Measurements from ENCODE around the gene ELOVL6.
"Not testable (repeated sequence)": the region's sequence is repeated elsewhere in the genome, so short reads cannot be mapped to it uniquely, and the experiment has no call there.

Gene ELOVL6

DNA sequence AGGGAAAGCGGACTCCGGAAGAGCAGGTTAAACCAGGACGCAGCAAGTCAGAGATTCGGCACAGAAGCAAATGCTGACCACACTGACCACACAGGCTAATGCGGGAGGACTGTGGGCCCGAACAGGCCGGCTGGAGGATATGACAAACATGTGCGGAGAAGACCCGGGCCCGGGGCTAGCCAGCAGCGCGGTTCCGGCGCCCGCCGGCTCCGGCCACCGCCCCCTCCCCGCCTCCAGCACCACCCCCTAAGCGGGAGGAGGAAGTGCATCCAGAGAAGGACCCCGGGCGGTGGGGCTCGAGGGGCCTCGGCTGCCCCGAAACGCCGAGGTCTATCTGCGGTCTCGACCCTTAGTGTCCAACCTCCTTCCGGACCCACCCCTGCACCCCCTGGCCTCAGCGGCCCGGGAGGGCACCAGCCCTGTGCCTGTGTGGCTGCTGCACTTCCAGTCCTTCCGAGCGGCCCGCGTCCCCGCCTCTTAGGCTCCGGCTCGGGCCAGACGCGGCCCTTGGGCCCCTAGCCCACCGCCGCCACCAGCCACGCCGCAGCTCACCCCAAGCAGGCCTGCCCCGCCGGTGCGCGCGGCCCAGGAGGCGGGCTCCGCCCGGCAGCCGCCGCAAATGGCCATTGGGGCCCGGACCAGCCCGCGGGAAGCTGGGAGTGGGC, 2.1 kb downstream of the ELOVL6 start:
- no peak for DNase-seq

DNA sequence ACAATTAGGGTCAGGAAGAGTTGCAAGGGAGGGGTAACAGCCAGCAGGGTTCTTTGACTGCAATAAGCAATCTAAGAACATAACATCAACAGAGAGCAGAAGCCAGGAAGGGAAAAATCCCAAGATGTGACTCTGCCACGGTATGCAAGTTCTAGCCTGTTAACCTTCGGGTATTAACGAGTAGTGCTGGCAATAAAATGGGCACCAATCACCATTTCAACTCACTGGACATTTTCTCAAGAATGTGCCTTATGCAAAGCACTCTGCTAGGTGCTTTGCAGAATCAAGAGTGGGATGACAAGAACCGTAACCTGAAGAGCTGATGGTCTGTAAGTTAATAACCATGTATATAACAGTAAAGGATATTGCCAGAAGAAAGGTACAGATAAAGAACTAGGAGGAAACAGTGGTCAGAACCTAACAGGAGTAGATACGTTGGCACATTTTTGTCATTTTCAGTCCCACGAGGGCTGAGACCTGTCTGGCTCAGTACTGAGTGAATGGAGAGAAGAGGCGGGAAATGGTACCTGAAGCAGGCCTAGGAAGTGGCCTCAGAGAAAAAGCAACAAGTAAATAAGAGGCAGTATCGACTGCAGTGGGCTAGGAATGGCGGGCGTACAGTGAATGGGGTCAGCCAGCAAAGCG, 2.7 kb downstream of the ELOVL6 start:
- DNase-seq: no peak

GRCh38 chr4:110193822-110194761, 4.3 kb downstream of the ELOVL6 start:
- peak; percentile 59 for DNase-seq

DNA sequence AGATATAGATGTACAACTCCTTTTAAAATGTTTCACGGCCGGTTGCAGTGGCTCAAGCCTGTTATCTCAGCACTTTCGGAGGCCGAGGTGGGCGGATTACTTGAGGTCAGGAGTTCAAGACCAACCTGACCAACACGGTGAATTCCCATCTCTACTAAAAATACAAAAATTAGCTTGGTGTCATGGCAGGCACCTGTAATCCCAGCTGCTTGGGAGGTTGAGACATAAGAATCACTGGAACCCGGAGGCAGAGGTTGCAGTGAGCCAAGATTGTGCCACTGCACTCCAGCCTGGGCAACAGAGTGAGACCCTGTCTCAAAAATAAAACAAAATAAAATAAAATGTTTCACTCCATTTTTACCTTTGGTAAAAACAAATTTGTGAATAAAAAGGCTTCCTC, 5.1 kb downstream of the ELOVL6 start:
- not testable (repeated sequence) for DNase-seq

- DNase-seq: no peak
These were observed 8.2 kb downstream of the ELOVL6 start for GRCh38 chr4:110190249-110190648.

DNA sequence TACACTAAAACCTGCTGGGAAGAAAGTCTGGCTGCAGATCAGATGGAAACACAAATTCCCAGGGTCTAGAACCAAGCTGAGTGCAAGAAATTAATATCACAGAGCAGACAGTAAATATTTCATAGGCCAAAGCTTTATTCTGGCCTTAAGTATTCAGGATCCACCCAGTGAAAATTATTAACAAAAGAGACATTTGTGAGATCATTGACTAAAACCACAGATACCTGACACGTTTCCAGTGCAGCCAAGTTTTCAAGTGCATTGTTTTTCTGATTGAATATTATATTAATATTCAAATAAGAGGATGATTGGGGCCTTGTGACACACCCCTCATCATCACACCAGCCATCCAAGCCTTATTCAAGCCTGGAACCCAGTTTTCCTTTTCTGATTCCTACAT, 10.3 kb downstream of the ELOVL6 start:
- no peak for DNase-seq

DNA sequence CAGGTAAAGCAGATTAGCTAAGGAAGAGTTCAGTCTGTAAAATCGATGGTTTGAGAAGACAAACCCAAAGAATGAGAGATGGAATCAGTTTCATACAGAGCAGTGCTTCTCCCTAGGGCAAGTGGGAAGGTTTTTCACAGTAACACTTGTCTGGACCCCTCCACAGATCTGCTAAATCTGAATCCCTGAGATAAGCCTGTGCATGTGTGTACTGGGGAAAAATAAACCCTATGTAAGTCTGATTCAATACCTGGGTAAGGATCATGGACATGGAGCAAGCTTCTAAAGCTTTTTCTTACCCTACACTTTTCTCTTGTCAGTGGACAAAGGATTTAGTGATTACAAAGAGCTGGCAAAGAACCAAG, 13.6 kb downstream of the ELOVL6 start:
- DNase-seq: no peak

DNA sequence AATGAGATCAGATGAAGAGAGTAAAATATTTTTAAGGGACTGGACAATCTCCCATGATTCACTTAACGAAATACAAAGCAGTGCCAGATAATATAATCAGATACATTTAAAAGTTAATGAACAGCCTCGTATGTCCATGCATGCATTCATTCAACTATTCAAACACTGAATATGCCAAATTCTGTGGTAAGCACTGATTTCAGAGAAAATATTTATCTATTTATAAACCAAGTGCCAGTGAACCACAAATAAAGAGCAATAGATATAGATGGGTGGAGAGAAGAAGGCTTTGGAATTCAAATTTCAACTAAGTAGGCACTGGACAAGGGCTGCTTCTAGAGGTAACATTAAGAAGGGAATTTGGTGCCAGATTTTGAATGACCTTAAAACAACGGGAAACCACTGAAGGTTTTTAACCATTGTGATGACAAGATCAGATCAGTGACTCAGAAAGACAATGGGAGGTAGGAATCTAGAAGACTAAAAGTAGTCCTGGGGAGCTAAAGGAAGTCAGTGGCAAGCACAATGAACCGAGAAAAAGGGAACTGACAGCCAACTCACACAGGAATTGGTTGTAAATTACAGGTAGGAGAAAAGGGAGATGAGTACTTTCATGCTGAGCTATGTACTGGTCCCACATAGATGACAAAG, 14.2 kb downstream of the ELOVL6 start:
- DNase-seq: no peak

DNA sequence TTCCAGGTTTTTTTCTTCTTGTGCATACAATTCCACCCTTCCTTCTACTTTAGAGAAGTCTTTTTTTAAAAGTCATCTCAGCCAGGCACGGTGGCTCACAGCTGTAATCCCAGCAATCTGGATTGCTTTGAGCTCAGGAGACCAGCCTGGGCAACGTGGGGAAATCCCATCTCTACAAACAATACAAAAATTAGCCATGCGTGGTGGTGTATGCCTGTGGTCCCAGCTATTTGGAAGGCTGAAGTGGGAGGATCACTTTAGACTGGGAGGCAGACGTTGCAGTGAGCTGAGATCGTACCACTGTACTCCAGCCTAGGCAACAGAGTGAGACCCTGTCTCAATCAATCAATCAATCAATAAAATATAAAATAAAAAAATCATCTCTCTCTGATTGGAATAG, 14.8 kb downstream of the ELOVL6 start:
- no peak for DNase-seq

- DNase-seq: no peak
These were observed 15.4 kb downstream of the ELOVL6 start for GRCh38 chr4:110183058-110183457.

DNA sequence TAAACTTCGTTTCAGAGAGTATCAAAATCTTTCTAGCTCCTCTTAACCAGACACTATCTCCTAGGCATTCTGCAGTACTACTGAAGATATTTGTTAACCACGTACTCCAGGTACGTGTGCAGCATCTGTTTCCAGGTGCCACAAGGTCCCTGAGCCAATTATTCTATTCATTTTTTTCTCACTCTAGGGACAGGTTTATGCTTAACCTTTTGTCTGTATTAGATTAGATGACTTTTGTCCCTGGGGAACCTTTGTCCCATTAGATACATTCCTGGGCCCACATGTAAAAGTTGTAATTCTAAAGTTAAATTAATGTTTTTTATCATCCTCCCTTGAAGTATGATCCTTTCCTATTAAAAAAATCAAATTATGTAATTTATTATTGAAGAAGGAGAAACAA, 16.5 kb downstream of the ELOVL6 start:
- no peak for DNase-seq

GRCh38 chr4:110175634-110176033, 22.8 kb downstream of the ELOVL6 start:
- DNase-seq: no peak

- DNase-seq: no peak
These were observed 25.4 kb downstream of the ELOVL6 start for GRCh38 chr4:110172972-110173371.

- no peak for DNase-seq
These were observed 26.4 kb downstream of the ELOVL6 start for GRCh38 chr4:110171971-110172370.

GRCh38 chr4:110170861-110171260, 27.6 kb downstream of the ELOVL6 start:
- DNase-seq: no peak

DNA sequence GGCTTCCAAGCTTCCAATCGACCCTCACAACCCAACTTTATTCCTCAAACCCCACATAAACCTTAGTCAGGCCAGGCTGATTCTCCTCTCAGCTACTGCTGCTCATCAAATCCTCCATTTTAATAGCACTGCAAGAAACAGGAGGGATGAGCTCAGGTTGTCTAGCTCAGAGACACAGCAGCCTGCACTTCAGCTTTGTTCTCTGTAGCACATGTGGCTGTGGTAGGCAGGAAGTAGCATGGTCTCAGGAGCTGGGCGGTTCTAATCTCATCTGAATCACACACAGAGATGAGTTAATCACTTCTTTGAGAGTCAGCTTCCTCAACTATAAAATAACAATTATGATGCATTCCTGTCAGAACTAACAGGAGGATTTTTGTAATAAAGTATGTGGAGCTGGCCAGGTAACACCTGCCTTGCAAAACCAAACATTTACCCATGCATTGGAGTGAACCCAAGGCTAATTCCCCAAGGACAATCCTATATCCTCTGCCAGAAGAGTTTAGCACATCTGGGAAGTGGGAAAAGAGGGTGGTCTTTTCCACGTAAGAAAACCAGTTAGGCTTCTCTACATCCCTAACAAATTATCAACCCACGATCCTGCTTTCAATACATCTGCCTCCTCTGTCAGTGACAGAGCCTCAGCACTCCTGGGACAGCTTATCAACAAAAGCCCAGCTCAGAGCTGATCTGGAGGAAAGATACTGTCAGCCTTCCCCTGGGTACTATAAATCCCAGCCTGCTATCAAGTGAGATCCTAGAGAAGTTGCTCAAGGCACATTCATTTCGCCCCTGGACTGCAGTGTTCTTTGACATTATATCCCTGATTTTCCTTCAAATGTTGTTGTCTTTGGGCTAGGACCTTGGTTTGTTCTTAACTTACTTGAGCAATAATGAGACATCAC, 32.8 kb downstream of the ELOVL6 start:
- DNase-seq: no peak

DNA sequence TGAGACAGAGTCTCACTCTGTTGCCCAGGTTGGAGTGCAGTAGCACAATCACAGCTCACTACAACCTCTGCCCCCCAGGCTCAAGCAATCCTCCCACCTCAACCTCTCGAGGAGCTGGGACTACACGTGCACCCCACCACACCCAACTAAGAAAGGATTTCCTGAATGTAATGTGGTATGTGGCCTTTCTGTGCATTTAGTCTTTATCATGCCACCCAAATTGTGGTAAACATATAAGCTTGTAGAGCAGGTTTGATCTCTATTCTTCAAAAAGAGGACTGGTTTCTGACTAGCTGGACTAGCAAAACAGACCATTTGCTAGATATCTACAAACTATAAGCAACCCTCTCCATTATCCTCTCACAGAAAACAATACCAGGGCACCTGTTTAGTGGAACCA, 33.6 kb downstream of the ELOVL6 start:
- no peak for DNase-seq

GRCh38 chr4:110164251-110164650, 34.2 kb downstream of the ELOVL6 start:
- DNase-seq: no peak

DNA sequence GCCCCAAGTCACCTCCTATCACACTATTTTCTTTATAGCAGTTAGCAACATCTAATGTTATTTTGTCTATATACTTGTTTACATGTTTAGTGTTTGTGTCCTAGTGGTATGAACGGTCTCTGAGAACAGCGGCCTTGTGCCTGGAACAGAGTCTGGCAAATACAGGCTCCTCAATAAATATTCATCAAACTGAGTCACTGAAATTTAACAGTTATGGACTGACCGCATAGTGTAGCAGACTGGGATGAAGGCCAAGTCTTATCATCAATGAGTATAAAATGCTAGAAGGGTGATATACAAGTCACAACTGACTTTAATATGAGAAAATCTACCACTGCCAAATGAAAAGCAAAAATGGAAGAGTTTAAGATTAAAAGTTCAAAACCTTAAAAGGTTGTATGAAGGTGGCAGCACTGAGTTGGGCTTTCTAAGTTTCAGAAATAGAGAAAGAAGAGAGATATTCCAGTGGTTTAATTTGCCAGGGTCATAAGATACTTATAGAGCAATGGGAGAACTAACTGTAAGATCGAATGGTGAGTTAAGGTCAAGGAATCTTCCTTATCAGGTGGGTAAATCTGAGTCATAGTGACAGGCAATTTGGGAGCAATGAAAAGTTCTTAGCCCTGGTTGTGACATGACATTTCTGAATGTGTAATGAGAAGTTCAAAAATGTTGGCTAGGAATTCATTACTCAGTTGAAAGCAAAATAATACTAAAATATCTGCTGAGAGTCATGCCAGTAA, 34.9 kb downstream of the ELOVL6 start:
- no peak for DNase-seq

GRCh38 chr4:110160618-110161017, 37.8 kb downstream of the ELOVL6 start:
- no peak for DNase-seq

DNA sequence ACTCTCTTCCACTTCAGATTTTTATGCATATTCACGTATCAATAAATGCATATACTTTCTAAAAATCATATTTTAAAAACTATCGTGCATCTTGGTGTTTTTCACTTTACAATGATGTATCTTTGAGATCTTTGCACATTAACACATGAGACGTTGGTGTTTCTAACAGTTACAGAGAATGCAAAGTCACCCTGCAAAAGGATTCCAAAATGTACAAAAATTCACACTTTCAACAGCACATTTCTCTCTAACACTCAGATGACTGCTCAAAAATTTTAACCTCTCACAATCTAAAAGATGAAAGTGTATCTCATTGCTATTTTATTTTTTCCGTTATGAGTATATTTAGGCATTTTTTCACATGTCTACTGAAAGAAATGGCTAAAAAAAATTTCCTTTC, 38.9 kb downstream of the ELOVL6 start:
- DNase-seq: no peak

DNA sequence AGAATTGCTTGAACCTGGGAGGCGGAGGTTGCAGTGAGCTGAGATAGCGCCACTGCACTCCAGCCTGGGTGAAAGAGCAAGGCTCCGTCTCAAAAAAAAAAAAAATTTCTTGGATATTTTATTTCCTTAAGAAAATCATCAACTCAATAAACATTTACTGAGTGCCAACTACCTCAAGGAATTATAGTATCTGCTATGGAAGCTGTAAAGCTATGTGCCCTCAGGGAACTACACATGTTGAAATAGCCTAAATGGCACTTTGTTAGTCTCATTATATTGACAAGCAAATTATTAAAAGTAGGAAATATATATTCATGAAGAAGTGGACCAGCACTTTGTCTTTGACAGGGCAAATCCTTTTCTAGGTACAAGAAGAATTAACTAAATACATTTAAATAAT, 40.8 kb downstream of the ELOVL6 start:
- DNase-seq: no peak
